Mesothelial cell of epicardium (in vitro differentiated cells): ENCODE measurements around the gene DYRK1A. TPM values are rescaled to one million over a fixed set of nuclear protein-coding genes. Genes with fewer than 3 reads are reported as not detected.

ENCODE experiments used
- DNase-seq, 2 experiments: peaks; one replicate each; pipeline ENCODE4 v3.0.0; 2021; ENCODE audit warnings: low spot score in 2 of 2; ENCODE audit not compliant: unreplicated experiment in 2 of 2
- H3K27ac Mint-ChIP-seq: 2 replicates; pipeline ENCODE4 v1.8.0; 2021; ENCODE audit warnings: mixed read lengths
- H3K27me3 Mint-ChIP-seq: 2 replicates; pipeline ENCODE4 v1.8.0; 2021; ENCODE audit warnings: low read depth, mixed read lengths
- H3K36me3 Mint-ChIP-seq: 2 replicates; pipeline ENCODE4 v1.8.0; 2021; ENCODE audit warnings: mixed read lengths
- H3K4me1 Mint-ChIP-seq: 2 replicates; pipeline ENCODE4 v1.8.0; 2021; ENCODE audit warnings: mixed read lengths
- H3K4me3 Mint-ChIP-seq: 2 replicates; pipeline ENCODE4 v1.8.0; 2021; ENCODE audit warnings: mild to moderate bottlenecking, moderate library complexity, mixed read lengths
- H3K9me3 Mint-ChIP-seq: 2 replicates; pipeline ENCODE4 v1.8.0; 2021; ENCODE audit warnings: mixed read lengths
- total RNA-seq: library from RNA; stranded (reverse); gene quantifications from 3 replicates; pipeline ENCODE4 v1.2.1, GENCODE V29; 2021
- TF ChIP-seq, protein P1 (sequence below): fragments of 200-600 bp; sonication (generic); IDR thresholded peaks from one replicate; pipeline ENCODE4 v1.5.0; 2021; ENCODE audit warnings: antibody characterized with exemption; ENCODE audit not compliant: unreplicated experiment

The DYRK1A gene
- total RNA-seq, 1 donor from 2014 or later: 79.7 TPM

DNA sequence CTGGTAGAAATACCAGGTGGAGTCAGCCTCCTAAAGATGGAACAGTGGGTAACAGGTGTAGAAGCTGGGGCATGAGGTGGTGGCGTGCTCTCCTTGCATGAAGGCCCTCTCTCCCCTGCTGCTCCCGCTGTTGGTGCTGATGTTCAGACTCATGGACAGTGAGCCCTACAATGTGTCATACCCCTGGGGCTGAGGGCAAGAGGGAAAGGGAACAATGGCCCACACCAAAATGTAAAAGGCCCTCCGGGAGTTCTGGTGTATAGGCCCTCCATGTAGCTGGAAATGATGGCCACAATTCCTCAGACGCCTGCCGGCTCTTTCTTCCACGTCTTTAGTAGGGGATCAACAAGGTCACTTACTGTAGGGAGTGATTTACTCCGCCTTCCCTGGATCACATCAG lies 194.9 kb downstream of the DYRK1A start:
- Mint-ChIP-seq H3K27ac (no peak overlapping the region), H3K9me3 (peaks cover 11% of the 10 kb centered on the region), H3K27me3 (peaks cover 21% of the 10 kb centered on the region), H3K4me3 (no peak overlapping the region), H3K4me1 (peaks cover 6% of the 10 kb centered on the region), H3K36me3 (no peaks in the 10 kb centered on the region)
- DNase-seq: no peak
- TF ChIP-seq, protein P1, sequence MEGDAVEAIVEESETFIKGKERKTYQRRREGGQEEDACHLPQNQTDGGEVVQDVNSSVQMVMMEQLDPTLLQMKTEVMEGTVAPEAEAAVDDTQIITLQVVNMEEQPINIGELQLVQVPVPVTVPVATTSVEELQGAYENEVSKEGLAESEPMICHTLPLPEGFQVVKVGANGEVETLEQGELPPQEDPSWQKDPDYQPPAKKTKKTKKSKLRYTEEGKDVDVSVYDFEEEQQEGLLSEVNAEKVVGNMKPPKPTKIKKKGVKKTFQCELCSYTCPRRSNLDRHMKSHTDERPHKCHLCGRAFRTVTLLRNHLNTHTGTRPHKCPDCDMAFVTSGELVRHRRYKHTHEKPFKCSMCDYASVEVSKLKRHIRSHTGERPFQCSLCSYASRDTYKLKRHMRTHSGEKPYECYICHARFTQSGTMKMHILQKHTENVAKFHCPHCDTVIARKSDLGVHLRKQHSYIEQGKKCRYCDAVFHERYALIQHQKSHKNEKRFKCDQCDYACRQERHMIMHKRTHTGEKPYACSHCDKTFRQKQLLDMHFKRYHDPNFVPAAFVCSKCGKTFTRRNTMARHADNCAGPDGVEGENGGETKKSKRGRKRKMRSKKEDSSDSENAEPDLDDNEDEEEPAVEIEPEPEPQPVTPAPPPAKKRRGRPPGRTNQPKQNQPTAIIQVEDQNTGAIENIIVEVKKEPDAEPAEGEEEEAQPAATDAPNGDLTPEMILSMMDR: no peak

DNA sequence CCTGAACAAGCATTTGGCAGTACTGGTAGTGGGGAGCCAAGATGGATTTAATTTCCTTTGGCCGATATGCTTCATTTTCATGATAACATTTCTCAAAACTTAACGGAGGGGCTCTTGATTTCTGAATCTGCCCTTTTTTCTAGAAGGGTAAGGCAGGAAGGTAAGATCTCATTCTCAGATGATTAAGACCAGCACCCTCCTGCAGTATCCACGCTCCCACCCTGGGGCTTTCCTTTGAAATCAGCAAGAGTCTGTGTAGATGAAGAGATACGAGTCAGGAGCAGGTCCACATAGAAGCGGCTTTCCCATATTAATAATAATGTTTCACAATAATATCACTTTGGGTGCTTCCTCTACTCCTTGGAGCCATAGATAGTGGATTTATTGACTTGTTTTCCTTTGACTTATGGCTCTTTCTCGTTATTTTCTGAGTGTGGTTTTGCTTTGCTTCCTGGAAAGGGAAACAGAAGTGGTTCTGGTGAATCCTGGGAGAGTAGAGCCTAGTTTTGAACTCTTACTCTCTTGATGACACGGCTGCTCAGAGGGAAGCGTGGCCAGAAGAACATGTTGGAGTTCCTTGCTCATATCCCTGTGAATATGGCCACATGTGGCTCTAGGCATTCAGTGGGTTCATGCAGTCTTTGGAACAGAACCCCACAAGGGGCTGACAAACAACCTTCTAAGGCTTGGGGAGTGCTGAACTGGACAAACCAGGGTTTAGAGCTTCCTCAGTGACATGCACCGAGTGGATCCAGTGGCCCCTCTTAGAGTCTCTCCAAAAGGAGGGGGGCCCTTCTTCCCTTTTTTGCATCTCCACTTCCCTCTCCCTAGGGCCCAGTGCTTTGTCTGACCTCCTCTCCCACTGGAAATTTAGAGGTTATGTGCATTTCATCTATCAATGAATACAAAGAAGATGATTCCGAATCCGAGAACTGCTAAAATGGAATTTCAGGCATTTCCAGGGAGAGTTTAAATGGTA lies 195.7 kb downstream of the DYRK1A start:
- TF ChIP-seq, protein P1: no peak
- DNase-seq: no peak
- H3K4me1 Mint-ChIP-seq: peaks cover 6% of the 10 kb centered on the region
- no peak overlapping the region for H3K27ac Mint-ChIP-seq
- no peaks in the 10 kb centered on the region for H3K36me3 Mint-ChIP-seq
- H3K9me3 Mint-ChIP-seq: peaks cover 11% of the 10 kb centered on the region
- no peak overlapping the region for H3K4me3 Mint-ChIP-seq
- peaks cover 23% of the 10 kb centered on the region for H3K27me3 Mint-ChIP-seq

DNA sequence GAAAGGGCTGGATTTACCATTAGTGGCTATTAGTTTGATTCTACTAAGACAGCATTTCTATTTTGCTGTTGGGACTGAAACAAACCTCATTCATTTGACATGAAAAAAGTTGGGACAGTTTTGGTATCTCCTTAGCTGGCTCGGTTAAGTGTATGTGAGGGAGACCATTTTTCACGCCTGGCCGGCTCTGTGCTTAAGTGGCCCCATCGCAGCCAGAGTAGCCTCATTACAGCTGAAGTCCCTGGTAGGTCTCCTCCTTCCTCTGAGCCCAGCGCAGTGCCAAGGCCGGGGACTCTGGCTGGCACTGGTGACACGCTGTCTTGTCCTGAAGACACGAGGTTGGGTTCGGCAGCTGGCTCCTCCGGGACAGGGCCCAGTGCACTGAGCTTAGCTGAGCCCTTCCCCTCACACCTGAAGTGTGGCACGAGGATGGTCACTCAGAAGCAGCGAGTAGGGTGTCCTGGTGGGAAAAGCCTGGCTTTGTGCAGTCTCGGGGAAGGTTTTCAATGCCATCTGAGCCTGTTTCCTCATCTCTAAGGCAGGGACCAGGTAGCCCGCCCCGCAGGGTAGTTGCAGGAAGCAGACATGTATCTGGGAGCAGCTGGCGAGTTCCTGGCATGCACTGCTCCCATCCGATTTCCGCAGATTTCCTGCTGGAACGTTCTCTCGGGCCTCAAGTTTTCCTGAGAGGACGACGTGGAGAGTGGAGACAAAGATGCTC lies 196.5 kb downstream of the DYRK1A start:
- Mint-ChIP-seq H3K9me3 (peaks cover 10% of the 10 kb centered on the region), H3K4me1 (peaks cover 6% of the 10 kb centered on the region), H3K36me3 (no peaks in the 10 kb centered on the region), H3K4me3 (no peak overlapping the region), H3K27ac (no peak overlapping the region), H3K27me3 (peaks cover 21% of the 10 kb centered on the region)
- TF ChIP-seq, protein P1: no peak
- no peak for DNase-seq

DNA sequence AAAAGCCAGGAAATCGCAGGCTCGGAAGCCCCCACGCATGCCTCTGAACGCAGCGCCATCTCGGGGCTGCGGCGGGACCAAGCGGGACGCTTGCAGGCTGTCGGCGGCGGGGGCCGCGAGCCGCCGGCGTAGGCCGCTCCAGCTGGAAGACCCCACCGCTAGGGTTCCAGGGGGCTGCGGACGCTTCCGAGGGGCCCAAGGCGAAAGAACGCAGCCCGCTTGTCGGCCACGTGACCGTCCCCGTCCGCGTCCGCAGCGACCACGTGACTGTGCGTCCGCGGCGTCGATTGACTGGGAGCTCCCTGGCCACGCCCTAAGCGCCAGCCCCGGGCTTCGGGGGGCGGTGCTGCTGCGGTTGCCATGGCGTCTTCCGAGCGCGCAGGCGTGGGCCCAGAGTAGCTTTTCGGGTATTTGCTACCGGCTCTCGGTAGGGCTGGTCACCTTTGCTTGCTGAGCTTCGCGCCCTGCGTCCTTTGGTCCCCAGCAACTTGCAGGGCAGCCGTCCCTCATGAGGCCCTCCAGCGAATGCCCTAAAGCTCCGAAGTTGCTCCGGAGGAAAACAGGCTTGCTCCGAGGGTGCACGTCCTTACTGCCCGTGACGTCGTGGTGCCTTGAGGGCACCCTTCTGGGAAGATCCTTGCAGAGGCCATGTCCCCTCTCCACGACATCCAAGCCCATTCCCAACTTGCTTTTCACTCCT lies 197.2 kb downstream of the DYRK1A start:
- H3K36me3 Mint-ChIP-seq: no peaks in the 10 kb centered on the region
- no peak overlapping the region for H3K27ac Mint-ChIP-seq
- DNase-seq: no peak
- no peak overlapping the region for H3K4me3 Mint-ChIP-seq
- peaks cover 6% of the 10 kb centered on the region for H3K4me1 Mint-ChIP-seq
- peaks cover 3% of the 10 kb centered on the region for H3K9me3 Mint-ChIP-seq
- TF ChIP-seq, protein P1: no peak
- peaks cover 21% of the 10 kb centered on the region for H3K27me3 Mint-ChIP-seq

DNA sequence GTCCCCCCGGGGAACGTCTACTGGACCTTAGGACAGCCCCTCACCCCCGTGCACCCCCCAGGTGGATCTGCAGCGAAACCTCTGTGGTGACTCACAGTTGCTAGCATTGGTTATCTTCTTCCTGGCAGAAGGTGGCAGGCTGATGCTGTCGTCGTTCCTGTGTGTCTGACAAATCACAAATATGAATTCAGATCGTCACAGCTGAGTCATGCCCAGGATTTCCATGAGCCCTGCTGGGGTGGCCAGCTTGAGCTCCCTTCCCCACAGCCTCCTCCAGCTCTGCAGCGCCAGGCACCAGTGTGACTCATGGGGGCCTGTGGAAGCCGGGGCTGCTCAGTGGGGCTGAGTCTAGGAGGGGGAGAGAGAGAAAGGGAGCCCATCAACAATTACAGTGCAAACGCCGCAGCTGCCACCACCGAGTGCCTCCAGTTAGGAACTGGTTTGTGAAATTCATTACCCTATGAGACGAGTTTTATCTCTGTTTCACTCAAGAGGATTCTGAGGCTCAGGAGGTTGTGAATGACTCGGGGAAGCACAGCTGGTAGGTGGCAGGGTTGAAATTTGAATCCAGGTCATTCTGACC lies 197.9 kb downstream of the DYRK1A start:
- Mint-ChIP-seq H3K4me3 (no peak overlapping the region), H3K27me3 (peaks cover 20% of the 10 kb centered on the region), H3K27ac (peak overlapping the region; percentile 41), H3K4me1 (peaks cover 6% of the 10 kb centered on the region), H3K9me3 (no peaks in the 10 kb centered on the region), H3K36me3 (no peaks in the 10 kb centered on the region)
- DNase-seq: no peak
- TF ChIP-seq, protein P1: no peak
